GM12865 (cell line): Measurements from ENCODE around the gene P3H2.
"Not testable (repeated sequence)": the region's sequence is repeated elsewhere in the genome, so short reads cannot be mapped to it uniquely, and the experiment has no call there.

Source experiments
- DNase-seq: peaks from one replicate; pipeline ENCODE4 v3.0.0; 2010; ENCODE audit warnings: low read depth
- H3K4me3 ChIP-seq: 2 replicates; pipeline ENCODE4 v1.5.1; 2011; ENCODE audit warnings: mild to moderate bottlenecking, low read depth, low read length, control low read depth
- CTCF ChIP-seq: IDR thresholded peaks from 2 replicates; pipeline ENCODE4 v1.5.1; 2011; ENCODE audit warnings: low read length, control low read depth, low read depth, inconsistent platforms; ENCODE audit not compliant: insufficient read depth; ENCODE audit errors: missing control alignments

P3H2 gene

DNA sequence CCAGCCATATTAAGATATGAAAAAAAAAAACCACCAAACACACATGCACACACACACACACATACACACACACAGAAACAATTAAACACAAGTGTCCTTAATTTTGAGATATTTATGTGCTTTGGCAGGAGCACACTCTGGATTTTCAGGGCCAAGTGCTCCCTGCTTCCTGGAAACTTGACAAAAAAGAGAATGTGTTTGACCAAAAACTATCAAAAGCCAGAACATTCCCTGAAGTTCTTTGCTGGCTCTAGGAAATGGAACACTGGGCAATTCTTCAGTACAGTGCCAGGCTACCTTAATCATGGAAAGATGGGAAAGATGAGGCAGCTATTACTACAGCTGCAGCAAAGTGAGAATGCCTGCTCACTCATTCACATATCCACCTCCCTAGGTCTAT lies 44.6 kb downstream of the P3H2 start:
- DNase-seq: no peak
- TF ChIP-seq CTCF: no peak
- no peak overlapping the region for H3K4me3 ChIP-seq

GRCh38 chr3:190074817-190075216 lies 45.9 kb downstream of the P3H2 start:
- no peak for TF ChIP-seq CTCF
- peak; percentile 57 for DNase-seq
- H3K4me3 ChIP-seq: no peak overlapping the region

GRCh38 chr3:190073264-190074008 lies 47.3 kb downstream of the P3H2 start:
- peak overlapping the region; percentile 16 for H3K4me3 ChIP-seq
- no peak for TF ChIP-seq CTCF
- peak; percentile 77 for DNase-seq

DNA sequence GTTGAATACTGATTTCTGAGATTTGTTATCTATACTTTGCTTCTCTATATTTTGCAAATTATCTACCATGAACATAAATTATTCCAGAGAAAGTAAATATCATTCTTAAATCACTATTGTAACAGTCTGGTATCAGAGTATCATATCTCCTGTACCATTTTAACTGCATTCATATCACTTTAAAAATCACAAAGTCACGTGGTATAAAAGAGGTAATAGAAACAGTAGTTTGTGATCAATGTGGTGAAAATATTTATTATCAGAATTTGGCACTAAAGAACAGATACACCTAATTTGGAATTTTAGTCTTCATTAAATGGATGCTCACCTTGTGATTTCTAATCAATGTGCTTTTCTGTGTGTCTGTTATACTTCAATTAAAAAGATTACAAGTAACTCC lies 47.8 kb downstream of the P3H2 start:
- TF ChIP-seq CTCF: no peak
- peak overlapping the region; percentile 16 for H3K4me3 ChIP-seq
- no peak for DNase-seq

DNA sequence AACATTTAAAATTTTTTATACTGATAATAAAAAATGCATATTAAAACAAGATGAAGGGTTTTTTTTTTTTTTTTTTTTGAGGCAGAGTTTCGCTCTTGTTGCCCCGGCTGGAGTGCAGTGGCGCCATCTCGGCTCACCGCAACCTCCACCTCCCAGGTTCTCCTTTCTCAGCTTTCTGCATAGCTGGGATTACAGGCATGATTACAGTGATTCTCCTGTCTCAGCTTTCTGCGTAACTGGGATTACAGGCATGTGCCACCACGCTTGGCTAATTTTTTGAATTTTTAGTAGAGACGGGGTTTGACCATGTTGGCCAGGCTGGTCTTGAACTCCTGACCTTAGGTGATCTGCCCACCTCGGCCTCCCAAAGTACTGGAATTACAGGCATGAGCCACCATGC lies 48.8 kb downstream of the P3H2 start:
- DNase-seq, H3K4me3 ChIP-seq: not testable (repeated sequence)

DNA sequence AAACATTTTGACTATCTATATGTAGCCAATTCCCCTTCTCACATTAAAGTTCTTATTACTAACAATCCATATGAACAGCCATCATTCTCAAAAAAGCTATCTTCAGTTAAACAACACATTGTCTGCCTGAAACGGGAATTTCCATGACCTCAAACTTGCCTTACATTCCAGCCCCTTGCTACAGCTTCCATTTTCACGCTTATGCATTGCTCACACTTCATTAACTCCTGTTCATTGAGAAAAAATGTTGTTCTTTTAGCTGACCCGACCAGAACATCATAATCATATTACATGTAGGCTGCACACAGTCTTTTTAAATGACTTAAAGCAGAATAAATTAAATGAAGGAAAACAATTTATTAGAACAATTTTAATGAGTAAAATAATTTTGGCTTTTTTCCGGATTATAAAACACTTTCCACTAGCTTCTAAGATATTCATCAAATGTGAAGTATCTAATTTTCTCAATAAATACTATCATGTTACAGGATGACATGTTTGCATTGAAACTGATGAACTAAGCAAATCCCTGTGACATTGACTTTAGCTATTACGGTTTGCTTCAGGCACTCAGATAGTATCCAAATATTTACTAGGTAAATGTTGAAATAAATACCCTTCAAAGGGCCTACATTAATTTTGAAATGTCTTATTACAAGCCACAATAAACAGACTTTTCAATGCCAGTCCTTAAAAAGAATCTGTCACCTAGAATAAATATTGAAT lies 49.9 kb downstream of the P3H2 start:
- no peak for TF ChIP-seq CTCF
- H3K4me3 ChIP-seq: no peak overlapping the region
- no peak for DNase-seq

DNA sequence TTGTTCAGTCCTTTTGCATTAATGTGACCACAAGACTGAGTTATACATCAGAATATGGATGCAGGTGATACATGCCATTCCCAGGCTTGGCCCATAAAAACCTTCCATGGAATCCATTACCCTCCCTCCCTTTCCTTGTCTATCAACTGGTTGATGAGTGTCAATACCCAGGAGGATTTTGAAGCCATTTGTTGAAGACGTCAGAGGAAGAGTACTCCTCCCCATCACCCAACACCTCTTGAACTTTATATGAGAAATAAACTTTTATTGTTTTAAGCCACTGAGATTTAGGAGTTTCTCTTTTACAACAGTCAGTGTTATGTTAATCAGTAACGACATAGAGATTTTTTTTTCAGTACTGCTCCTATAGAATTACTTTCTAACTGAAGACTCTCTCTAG lies 55.5 kb downstream of the P3H2 start:
- no peak for DNase-seq
- no peak for TF ChIP-seq CTCF

More for the DNA sequence above, 55.5 kb downstream of the P3H2 start:
- no peak overlapping the region for H3K4me3 ChIP-seq
